DND-41 (cell line): ENCODE data around the gene PPEF1.

Experiments
- CTCF ChIP-seq: IDR thresholded peaks from 2 replicates; pipeline ENCODE4 v1.5.1; 2012; ENCODE audit warnings: borderline replicate concordance, low read length, moderate library complexity, mild to moderate bottlenecking; ENCODE audit not compliant: poor library complexity, severe bottlenecking; ENCODE audit errors: extremely low read depth
- EZH2 ChIP-seq: IDR thresholded peaks from 3 replicates; pipeline ENCODE4 v1.6.1; 2012; ENCODE audit warnings: borderline replicate concordance, low read depth, mild to moderate bottlenecking, moderate library complexity, low read length, inconsistent platforms; ENCODE audit not compliant: severe bottlenecking

DNA sequence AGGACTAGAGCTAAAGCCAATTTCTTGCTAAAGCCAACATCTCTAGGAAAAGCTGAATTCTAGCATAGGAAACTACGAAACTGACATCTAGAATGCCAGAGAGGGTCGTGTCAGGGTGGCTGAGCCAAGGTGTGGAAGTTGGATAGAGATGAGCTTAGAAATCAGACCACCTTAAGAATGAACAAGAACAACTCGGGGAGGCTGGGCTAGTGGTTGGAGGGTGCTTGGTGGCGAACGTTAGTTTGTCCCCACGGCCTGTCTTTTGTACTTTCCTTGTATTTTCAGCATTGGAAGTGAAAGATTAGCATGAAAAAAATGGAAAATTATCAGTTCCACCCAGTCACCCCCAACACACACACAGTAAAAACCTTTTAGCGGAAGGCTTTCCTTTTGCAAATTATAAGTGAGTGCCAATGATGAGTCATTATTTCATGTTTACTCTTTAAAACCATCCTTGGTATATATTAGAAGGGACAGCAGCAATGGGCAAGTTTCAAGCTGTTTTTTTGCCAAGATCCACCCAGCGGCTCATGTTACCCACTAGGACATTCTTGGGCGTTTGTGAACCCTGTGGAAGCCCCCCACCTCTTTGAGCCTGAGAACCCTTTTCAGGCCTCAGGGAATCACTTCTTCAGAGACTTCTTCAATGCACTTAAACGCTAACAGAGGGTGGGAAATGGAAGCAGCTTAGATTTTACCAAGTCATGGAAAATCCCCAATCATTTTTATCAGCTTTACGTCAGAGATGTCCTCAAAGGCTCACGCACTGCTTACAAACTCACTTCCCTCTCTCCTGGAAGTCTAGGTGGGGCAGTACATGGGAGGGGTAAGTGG lies 4.9 kb upstream of the PPEF1 start:
- no peak for TF ChIP-seq CTCF
- TF ChIP-seq EZH2, result no peak
